AG04449 (cell line): ENCODE data around the gene FITM1.

Source experiments
- CTCF ChIA-PET: fragments of 350-600 bp; formaldehyde crosslinking; extraction: SDS; loops from one replicate; lab custom pipeline; 2021; ENCODE audit warnings: antibody characterized with exemption; lab: Yijun Ruan, JAX
- POLR2A ChIA-PET: fragments of 400-600, 350-600 bp; formaldehyde crosslinking; extraction: SDS; loops from one replicate; lab custom pipeline; 2020; ENCODE audit warnings: antibody characterized with exemption, inconsistent platforms; lab: Yijun Ruan, JAX
- DNase-seq: peaks from one replicate; pipeline ENCODE4 v3.0.0-alpha.2; 2010; ENCODE audit warnings: low read depth, low spot score
- H3K4me3 ChIP-seq: 2 replicates; pipeline ENCODE4 v1.5.1; 2011; ENCODE audit warnings: low read depth, mild to moderate bottlenecking, control low read depth, low read length
- CTCF ChIP-seq: IDR thresholded peaks from one replicate; pipeline ENCODE4 v1.5.1; 2011; ENCODE audit warnings: mild to moderate bottlenecking, moderate library complexity, low read length, control low read depth, inconsistent platforms; ENCODE audit not compliant: insufficient read depth; ENCODE audit errors: missing control alignments

FITM1 gene

GRCh38 chr14:24106672-24107271, 23.7 kb upstream of the FITM1 start:
- DNase-seq: no peak
- POLR2A ChIA-PET: interaction anchor here (2.1 to 3.9 kb wide), 3 partner anchors 7 to 49 kb away, joined by 8 to 24 read pairs (median 20); partner anchors contain the start of genes DCAF11, NRL and PCK2
- no peak for TF ChIP-seq CTCF
- CTCF ChIA-PET: interaction anchor here (1.0 to 7.7 kb wide), 11 partner anchors 11 to 54 kb away, joined by 3 to 247 read pairs (median 19); partner anchors contain the start of genes IRF9, PCK2, PSME1 and PSME2
- no peak overlapping the region for H3K4me3 ChIP-seq

- ChIA-PET POLR2A (interaction anchor here (0.6 to 3.9 kb wide), 6 partner anchors 11 to 464 kb away, joined by 3 to 24 read pairs (median 4); partner anchors contain the start of gene PCK2), CTCF (interaction anchor here (0.7 to 7.7 kb wide), 24 partner anchors 8 to 200 kb away, joined by 3 to 247 read pairs (median 9); partner anchors contain the start of genes CIDEB, IRF9, PCK2 and PSME1)
- no peak for DNase-seq
- no peak for TF ChIP-seq CTCF
- no peak overlapping the region for H3K4me3 ChIP-seq
These were observed 22.1 kb upstream of the FITM1 start for GRCh38 chr14:24108336-24108874.

- H3K4me3 ChIP-seq: no peak overlapping the region
- TF ChIP-seq CTCF: no peak
- ChIA-PET POLR2A (no interaction called here), CTCF (interaction anchor here (0.8 to 7.7 kb wide), 13 partner anchors 10 to 187 kb away, joined by 3 to 247 read pairs (median 15); partner anchors contain the start of genes CARMIL3, EMC9, IRF9 and PCK2)
- DNase-seq: no peak
These were observed 20.4 kb upstream of the FITM1 start for GRCh38 chr14:24110060-24110459.

GRCh38 chr14:24110523-24110922, 19.9 kb upstream of the FITM1 start:
- CTCF ChIA-PET: interaction anchor here (0.8 to 7.7 kb wide), 13 partner anchors 8 to 187 kb away, joined by 3 to 247 read pairs (median 15); partner anchors contain the start of genes CARMIL3, EMC9, IRF9 and PCK2
- TF ChIP-seq CTCF: no peak
- no peak for DNase-seq
- no peak overlapping the region for H3K4me3 ChIP-seq
- POLR2A ChIA-PET: no interaction called here

- POLR2A ChIA-PET: interaction anchor here (1.5 to 2.6 kb wide), 6 partner anchors 8 to 55 kb away, joined by 4 to 44 read pairs (median 8); partner anchors contain the start of genes PCK2, PSME2 and RNF31
- H3K4me3 ChIP-seq: peak overlapping the region; percentile 73
- no peak for DNase-seq
These were observed 17.1 kb upstream of the FITM1 start for GRCh38 chr14:24113379-24113800.

More at GRCh38 chr14:24113379-24113800, 17.1 kb upstream of the FITM1 start:
- CTCF ChIA-PET: interaction anchor here (0.6 to 4.7 kb wide), 9 partner anchors 16 to 194 kb away, joined by 3 to 30 read pairs (median 3); partner anchors contain the start of genes CIDEB, IRF9 and RABGGTA
- no peak for TF ChIP-seq CTCF
